IPS-NIHi7 (cell line): ENCODE results near the gene HMGB4.

Source experiments
- DNase-seq: peaks from one replicate; pipeline ENCODE4 v3.0.0; 2012; ENCODE audit warnings: mixed read lengths; ENCODE audit errors: extremely low spot score

Gene HMGB4

DNA sequence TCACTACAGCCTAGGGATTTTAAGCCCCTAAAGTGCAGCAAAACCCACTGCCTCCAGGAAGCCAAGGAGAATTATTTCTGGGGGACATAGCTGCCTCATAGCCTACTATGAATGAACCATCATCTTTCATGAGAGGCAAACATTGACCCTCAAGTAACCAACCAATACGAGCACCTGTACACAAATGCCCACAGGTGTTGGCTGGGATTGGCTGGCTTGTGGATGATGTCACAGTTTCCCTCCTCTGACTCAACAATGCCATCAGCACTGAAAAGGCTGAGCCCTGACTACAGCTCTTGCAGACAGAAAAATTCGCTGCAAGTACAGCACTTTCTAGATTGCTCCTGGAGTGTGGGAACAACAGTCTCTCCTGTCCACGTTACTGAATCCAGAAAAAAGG lies at the start of gene HMGB4:
TSS of gene HMGB4 (plus strand) at position 301 of the 400 bp plus-strand sequence. CDS start 113 bp downstream, outside the sequence.
- DNase-seq, result no peak

- DNase-seq, result no peak
Observed at GRCh38 chr1:33814166-33814565, 49.7 kb upstream of the HMGB4 start.

DNA sequence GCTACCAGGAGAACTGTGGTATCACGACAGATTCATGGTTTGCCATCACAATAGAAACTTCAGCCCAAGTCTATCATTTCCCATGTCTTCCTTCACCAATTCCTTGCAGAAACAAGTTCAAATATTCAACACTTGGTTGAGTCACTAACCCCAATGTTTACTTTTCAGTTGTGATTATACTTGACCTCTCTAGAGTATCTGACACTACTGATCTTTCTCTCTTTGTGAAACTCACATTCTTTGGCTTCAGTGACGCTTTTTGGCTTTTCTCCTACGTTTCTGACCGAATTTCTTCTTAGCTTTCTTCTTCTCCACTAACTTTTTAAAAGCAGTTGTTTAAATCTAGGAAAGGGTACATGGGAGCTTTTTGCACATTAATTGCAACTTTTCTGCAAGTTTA lies 48.8 kb upstream of the HMGB4 start:
- no peak for DNase-seq

GRCh38 chr1:33818071-33818470 lies 45.8 kb upstream of the HMGB4 start:
- DNase-seq, result no peak

- no peak for DNase-seq
Observed at GRCh38 chr1:33819290-33819912, 44.5 kb upstream of the HMGB4 start.

- no peak for DNase-seq
Observed at GRCh38 chr1:33819913-33820311, 44.0 kb upstream of the HMGB4 start.

GRCh38 chr1:33820804-33821203 lies 43.1 kb upstream of the HMGB4 start:
- DNase-seq, result no peak

DNA sequence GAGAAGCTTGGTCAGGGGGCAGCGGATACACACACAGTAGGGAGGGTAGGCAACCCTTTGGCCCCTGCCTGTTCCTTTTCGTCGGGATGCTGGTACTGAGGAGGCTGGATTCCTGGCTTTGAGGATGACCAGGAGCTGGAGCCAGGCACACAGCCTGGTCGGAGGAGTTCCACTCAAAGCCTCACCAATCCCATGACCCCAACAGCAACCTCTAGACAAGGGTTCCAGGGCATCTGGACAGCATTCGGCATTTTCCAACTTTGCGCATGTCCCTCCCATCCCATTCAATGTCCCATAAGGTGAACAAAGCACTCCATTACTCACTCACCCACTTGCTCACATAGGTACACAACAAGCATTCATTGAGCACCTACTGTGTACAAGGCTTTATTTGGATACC lies 42.6 kb upstream of the HMGB4 start:
- no peak for DNase-seq

- no peak for DNase-seq
Observed at GRCh38 chr1:33822396-33822795, 41.5 kb upstream of the HMGB4 start.

- DNase-seq, result no peak
Observed at GRCh38 chr1:33823401-33823800, 40.5 kb upstream of the HMGB4 start.

- DNase-seq, result no peak
Observed at GRCh38 chr1:33823830-33824229, 40.0 kb upstream of the HMGB4 start.

- DNase-seq, result no peak
Observed at GRCh38 chr1:33824321-33824720, 39.6 kb upstream of the HMGB4 start.

DNA sequence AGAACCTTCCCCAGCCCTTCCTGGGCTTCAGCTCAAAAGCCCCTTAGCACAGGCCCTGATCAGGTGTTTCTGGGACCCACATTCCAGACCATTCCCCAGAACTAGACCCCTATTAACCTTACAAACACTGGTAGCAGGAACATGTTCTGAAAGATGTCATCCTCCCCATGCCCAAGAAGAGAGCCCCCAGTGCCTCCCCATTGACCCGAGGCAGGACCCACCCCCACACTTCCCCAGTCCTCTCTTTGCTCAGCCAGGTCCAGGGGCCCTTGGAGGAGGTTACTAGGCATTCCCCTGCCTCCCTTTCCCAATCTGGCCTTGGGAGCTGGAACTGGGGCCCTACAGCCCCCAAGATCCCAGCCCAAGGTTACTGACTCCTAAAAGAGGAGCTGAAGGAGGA lies 38.9 kb upstream of the HMGB4 start:
- DNase-seq, result no peak

- DNase-seq, result no peak
Observed at GRCh38 chr1:33825506-33825905, 38.4 kb upstream of the HMGB4 start.

DNA sequence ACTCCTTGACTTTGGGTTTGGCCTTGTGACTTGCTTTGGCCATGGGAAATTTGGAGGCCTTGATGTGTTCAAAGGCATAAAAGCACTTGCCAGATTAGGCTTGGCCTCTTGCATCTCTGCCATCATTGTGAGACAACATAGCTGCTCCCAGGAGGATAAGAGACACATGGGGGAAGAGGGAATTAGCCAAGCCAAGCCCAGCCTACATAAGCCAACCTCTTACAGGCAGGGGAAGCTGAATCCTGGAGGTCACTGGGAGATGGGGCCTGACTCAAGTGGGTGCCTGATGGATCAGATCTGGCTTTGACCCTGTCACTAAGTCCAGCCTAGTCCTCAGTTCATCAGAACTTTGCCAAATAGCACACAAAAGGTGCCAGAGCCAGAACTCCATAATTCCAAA lies 37.6 kb upstream of the HMGB4 start:
- no peak for DNase-seq

- no peak for DNase-seq
Observed at GRCh38 chr1:33826711-33827110, 37.2 kb upstream of the HMGB4 start.

GRCh38 chr1:33828059-33828458 lies 35.8 kb upstream of the HMGB4 start:
- DNase-seq, result no peak

- no peak for DNase-seq
Observed at GRCh38 chr1:33828654-33829053, 35.2 kb upstream of the HMGB4 start.

GRCh38 chr1:33836911-33837310 lies 27.0 kb upstream of the HMGB4 start:
- no peak for DNase-seq

GRCh38 chr1:33837635-33838034 lies 26.2 kb upstream of the HMGB4 start:
- no peak for DNase-seq

- no peak for DNase-seq
Observed at GRCh38 chr1:33841494-33841893, 22.4 kb upstream of the HMGB4 start.

DNA sequence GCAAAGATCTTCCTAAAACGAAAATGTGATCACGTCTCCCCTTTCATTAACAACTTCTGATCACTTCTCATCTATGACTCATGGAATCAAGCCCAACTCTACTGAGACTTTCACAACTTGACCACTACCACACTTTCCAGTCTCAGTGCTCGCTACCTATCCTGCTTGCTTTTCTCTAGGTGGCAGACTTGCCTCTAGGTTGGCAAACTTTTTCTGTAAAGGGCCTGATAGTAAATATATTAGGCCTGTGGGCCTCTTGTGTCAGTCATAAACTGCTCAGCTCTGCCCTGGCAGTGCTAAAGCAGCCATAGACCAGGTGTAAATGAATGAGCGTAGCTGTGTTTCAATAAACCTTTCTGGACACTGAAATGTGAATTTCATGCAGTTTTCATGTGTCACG lies 21.5 kb upstream of the HMGB4 start:
- DNase-seq, result no peak

DNA sequence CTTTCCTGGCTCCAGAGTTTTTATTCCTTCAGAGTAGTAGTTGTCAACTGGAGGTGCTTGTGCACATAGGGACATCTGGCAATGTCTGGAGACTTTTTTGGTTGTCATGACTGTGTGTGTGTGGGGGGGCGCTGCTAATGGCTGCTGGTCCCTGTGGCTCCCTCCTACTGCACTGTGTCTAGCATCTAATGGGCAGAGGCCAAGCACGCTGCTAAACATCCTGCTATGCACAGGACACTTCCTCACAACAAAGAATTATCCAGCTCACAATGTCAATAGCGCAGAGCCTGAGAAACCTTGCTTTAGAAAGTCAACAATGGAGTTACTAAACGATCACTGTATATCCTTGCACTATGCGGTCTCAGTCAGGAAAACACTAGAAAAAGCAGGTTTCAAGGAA lies 19.7 kb upstream of the HMGB4 start:
- DNase-seq, result no peak

DNA sequence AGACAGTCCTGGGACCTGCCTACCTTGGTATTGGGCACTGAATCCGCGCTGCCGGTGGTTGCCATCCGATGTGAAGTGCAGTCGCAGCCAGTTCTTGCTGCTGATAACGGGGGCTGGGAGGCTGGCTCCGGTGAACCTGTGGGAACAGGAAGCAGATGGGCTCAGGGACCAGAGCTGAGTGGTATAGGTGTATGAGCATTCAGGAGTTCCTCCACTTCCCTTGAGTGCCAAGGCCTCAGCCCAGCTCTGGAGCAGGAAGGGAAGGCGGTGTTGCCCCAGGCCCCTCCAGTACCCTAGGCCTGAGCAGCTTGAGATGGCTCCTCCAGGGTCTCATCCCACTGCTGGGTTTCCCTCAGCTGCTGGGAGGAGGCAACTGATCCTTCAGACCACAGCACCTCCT lies 17.0 kb upstream of the HMGB4 start:
- no peak for DNase-seq
